NCI-H2227 (cell line): ENCODE measurements around the gene APOA4.

Experiments
- DNase-seq: peaks from one replicate; lab custom pipeline; 2025; ENCODE audit not compliant: unreplicated experiment; lab: John Stamatoyannopoulos, UW

Gene APOA4

DNA sequence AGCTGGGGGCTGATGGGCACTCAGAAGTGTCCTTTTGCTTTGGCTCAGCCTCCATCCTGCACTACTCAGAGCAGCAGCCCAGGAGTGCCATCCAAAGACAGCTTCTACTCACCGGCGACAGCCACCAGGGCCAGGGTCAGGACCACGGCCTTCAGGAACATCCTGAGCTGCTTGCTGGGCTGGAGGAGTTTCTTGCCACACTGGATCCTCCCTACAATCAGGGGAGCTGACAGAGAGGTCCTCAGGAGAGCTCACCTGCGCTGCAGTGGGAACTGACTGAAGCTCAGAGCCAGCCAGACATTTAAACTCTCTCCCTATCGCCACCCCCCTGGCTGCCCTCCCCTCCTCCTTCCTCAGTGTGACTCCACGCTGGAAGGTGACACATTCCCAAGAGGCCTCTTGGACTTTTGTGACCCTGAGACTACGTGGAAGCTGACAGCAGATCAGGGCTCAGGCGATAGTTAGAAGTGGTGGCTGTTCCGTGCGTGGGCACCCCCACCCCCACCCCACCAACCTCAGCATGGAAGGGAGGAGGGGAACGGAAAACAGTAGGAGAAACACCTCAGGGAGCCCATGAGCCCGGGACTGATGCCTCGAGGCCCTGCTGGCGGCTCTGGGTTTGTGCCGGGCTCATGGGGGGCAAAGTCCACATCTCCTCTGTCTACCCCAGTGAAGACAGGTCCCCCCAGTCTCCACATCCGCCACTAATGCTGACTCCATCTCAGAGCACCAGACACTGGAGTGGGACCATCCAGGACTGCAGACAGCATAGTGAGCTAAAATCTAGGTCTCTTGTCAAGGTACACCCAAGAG lies at the start of gene APOA4:
TSS of gene APOA4 (minus strand) at position 274 of the 813 bp plus-strand sequence. CDS start at position 161, 113 bp downstream.
- DNase-seq, result no peak

DNA sequence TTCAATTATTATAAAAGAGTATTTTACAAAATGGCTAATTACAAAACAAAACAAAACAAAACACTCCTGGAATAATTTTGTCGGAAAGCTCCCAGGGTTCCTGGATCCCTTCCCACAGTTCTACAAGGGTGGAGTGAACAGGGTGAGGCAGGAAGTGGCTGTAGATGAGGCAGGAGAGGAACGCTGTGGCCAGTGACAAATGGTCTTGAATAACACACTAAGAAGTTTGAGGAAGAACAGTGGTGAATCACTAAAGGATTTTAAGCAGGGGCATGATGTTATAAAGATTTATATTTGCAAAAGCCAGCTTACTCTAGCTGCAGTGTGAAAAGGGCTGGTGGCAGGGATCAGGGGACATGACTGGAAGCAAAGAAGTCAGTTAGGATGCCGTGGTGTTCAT lies 48.1 kb upstream of the APOA4 start:
- no peak for DNase-seq

DNA sequence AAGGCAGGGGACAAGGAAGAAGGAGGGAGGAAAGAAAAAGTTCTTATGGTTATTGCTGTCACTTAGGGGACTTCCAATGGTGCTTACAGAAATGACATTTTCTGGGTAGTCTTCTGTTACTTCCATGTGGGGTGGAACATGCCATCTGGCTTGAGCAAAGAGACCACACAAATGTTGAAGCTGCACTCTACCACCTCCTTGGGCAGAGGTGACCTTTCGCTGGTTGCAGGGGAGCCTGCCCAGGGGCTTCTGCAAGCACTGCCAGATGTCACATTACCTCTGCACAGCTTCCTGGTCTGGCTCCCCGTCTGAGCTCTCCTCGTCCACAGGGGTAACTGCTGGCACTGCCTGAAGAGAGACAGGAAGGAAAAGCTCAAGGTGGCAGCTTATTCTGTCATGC lies 47.0 kb upstream of the APOA4 start:
- no peak for DNase-seq

DNA sequence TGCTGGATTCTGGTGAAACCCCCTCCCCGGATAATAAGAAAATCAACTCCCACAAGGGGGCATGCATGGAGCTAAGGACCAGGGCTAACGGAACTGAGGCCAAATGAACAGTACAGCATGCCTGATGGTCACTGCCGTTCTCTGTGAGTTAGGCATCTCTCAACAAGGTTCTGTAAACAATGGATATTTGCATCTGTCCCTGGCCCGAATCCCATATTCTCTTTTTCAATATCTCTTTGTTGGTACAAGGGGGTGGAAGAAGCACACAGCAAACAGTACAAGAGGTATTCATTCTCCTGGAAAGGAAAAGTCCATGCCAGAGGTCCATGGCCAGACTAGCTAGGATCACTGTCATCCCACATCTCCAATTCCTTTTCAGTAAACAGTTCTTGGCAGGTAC lies 46.5 kb upstream of the APOA4 start:
- no peak for DNase-seq

DNA sequence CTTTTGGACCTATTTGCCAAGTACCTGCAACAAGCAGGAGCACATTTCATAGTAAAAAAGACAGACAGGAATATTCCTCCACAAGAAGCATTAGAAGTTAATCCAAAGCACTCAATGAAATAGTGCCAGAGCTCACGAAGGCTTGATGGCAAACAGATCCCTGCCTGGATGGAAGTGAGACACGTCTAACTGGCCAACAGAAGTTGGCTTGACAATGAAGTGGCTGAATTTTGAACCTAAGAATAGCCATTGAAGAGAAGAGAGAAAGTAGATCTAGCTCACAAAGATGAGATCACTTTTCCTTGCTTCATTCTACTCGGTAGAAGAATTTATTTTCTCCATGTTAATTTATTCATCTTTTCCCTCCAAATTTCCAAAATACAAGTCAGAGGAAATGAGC lies 45.0 kb upstream of the APOA4 start:
- DNase-seq, result no peak

DNA sequence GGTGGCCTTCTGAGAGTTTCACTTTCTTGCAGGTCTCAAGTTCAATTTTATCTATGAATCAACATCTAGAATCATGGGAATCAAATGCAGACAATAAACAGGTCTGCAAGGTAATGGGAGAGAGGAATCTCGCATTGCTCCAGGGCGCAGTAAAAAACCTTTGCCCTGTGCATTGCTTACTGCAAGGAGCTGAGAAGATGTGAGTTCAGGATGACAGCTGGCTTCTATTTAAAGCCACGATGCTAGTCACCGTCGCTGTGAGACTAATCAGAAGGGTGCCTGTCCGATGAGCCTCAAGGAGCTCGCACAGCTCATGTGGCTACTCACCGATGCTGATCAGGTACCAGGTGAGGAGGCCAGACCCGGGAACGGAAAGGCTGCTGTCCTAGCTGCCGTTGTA lies 44.5 kb upstream of the APOA4 start:
- no peak for DNase-seq

DNA sequence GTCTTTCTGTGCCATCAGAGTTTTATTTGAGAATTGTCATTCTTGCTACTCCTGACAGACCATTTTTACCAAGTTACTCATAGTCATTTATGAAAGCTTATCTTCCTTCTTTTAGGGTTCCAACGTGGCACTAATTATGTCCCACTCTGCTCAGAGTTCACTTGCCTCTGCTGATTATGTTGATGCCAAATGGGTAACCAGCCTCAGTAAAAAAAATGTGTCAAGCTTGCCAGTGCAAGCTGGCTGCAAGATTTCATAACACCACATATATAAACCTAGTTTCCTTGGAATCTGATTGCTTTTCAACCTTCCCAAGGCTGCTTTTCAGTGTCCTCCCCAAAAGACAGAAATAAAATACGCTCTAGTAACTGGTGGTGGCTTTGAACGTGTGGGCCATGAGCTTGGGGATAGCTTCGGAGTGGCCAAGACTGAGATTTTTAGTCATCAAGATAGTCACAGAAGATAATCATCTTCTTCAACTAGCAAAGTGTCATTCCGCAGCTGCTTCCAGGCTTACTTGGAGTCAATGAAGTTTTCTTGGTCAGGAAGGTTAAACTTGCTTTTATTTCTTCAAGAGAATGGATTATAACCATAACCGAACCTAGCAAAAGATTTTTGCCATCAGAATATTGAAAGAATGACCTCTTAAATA lies 43.8 kb upstream of the APOA4 start:
- DNase-seq, result no peak

DNA sequence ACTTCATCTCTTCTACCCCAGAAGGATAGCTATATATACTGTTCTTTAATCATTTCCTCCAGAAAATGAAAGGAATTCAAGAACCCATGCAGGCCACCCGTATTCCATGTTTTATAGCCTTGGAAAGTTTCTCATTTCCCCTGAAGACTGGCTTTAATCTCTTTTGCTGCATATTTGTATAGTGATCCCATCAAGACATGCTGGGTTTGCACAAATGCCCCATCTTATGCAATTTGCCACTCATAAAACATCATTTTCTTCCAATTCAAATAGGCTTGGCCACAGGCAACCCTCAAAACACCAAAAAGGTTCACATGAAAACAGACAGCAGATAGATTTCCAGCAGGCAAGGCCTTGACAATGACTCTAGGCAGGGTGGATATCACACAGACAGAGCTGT lies 42.6 kb upstream of the APOA4 start:
- no peak for DNase-seq

DNA sequence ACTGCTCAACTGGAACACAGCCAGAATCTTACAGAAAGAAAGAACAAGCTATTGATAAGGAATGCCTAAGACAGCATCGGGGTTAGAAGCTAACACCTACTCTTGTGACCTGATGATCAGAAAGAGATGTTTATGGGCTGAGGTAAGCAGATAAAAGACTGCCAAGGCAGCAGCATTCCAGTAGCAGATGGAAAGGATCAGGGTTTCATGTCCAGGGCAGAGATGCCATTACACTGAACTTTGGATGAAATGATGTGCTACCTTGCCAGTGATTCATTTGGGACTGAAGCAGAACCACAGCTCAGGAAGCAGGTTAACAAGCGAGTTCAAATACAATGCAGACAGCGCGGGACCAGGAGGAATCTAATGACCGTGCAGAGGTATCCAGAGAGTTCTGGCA lies 41.4 kb upstream of the APOA4 start:
- DNase-seq, result no peak

DNA sequence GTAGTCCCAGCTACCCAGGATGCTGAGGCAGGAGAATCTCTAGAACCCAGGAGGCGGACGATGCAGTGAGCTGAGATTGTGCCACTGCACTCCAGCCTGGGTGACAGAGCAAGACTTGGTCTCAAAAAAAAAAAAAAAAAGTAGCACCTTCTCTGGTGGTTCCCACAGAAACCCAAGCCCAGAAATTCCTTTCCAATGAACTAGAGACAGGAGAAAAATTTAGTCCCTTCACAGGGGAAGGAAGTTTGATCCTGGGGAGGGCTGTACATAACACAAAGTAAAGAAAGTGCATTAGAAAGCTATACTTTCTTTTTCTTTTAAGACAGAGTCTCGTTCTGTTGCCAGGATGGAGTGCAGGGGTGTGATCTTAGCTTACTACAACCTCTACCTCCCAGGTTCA lies 39.8 kb upstream of the APOA4 start:
- no peak for DNase-seq

DNA sequence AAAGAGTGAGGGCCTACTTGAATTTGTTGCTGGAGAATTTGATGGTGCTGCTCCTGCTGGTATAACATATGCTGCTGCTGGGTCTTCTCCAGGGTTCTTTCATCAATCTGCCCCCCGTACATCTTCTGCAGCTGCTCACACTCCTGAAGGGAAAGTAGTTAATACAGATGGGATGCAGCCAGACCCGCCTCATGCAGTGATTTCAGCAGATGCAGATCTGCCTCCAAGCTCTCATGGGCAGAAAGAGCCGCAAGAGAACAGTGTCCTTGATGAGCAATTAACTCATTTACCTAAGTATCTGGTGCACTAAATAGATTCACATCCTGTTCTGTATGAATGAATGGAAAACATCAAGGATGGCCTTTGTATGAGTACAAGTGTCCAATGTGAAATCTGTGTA lies 39.1 kb upstream of the APOA4 start:
- DNase-seq, result no peak

DNA sequence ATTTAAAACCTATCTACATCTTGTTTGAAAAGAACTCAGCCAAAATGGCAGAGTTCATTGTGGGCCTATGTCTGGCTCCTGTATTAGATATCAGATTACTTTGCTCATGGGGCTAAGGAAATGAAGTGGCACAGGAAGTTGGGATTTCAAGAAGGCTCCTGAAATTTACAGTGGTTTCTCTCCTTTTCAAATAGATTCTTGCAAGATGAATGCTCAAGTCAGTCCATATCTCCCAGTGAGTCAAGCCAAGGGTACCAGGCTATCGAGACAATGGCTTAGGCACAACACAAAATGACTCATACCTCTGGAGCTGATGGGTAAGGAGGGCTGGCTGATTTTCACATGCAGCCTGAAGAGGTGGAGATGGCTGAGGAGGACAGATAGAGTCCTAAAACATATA lies 38.4 kb upstream of the APOA4 start:
- DNase-seq, result no peak

DNA sequence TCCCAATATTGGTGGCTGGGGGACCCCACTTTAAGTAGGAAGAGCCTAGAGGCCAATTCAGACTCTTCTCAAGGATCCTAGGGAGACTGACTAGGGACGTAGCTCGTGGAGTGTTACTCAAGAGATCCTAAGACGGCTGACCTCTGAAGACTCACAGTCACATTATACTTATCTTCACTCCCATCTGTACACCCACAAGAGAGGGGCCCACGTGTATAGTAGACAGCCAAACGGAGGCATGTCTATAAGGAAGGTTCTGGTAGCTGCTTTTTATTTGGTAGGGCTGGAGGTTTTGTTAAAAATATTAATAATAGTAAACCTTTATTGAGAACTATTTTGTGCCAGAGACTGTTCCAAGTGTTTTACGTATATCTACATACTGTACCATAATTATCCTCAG lies 37.2 kb upstream of the APOA4 start:
- DNase-seq, result no peak

DNA sequence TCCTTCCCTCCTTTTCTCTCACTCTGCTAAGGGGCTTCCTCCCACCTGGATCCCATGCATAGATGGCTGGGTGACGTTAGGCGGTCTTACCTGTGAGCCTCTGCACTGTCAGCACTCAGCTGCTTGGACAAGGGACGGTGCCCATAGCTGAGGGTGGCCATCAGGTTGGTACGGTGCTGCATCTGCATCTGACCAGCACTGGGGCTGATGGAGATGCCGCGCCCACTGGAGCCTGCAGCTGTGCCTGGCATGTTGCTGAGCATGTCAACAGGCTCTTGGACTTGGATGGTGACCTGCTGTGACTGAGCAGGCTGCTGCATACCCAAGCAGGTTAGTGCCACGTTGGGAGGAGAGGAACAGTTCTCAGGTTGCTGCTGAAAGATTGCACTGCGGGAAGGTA lies 36.1 kb upstream of the APOA4 start:
- DNase-seq, result no peak

DNA sequence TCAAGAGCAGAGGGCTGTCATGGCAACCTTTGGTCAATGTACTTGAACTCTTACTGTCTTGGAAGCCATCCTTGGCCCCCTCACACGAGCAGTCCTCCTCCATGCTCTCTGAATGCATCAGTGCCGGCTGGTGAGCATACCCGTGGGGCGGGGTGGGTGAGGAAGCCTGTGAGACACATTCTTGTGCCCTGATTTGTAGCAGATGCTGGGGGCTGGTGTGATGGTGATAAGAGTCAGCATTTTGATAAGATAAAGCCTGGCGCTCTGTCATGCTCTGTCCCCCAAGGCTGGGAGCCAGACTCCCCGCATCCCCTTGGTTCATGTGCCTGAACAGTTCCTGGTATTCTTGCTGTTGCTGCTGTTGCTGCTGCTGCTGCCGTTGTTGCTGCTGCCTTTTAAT lies 34.8 kb upstream of the APOA4 start:
- DNase-seq, result no peak

DNA sequence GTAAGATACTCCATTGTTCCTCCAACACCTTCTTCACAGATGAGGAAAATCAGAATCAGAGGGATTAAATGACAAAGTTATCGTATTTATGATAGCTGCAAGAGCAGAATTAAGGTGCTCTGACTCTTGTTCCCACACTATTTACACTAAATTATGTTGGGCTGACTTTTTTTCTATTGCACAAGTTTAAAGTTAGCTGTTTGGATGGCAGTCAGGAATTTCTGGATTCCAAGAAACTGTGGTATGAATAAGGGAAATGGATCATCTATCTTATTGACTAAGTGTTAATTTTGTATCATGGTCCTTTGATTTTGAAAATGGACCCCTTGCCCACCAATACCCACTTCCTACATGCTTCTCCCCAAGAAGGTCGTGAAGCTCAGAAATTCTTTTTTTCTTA lies 34.2 kb upstream of the APOA4 start:
- DNase-seq, result no peak

DNA sequence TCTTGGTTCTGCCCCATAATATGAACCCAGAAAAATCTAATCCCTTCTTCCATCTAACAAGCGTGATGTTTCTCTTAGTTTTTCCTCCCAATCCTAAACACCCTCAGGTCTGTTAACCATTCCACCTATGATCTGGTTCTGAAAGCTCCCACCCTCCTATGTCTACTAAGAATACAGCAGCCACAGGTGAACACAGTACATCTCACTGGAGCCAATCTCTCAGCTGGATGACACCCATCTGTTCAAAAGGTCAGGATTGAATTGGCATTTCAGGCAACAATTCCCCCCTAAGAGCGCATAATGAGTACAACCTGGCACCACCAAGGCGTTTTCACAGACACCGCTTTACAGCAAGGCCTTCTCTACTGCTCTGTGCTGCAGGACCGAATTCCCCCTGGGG lies 33.3 kb upstream of the APOA4 start:
- DNase-seq, result no peak

DNA sequence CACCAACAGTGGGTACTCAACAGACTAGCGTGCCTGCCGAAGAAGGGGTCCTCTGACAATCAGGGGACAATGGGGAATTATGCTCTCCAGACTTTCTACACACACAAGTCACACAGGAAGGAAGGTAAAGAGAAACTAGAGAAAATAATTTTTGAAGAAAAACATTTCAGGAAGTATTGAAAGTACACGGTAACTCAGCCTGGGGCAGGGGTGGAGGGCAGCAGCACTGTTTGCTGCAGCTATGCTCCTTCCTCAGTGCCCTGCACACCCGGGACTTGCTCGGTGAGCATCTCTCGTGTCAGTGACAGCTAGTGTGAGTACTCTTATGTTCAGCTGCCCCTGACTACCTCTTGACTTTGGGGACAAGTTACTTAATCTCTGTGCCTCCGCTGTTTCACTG lies 32.3 kb upstream of the APOA4 start:
- DNase-seq, result no peak

DNA sequence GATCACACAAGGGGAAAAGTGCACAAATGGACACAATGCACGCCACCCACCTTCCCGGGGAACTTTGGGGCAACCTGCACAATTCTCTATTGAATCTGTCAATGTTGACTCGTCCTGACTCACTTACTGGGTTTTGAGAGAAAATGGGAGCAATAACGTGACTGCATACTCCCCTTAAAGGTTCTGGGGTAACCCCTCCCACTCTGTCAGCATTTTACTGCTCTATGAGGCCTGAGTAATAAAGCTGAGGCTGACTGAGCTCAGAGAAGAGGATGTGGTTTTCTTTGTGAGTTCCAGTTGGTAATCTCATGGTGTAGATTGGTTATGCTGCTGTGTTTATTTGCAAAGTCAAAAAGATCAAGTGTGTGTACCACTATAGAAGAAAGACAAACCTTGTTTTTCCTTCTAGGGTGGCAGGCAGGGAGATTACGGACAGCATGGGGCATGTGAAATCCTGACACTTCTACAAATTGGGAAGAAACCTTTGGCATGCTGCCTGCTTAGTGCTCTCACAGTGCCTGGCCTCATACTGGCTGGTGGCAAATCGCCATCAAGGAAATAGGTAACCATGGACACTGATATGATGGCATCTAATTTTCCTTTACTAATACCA lies 30.5 kb upstream of the APOA4 start:
- DNase-seq, result no peak

DNA sequence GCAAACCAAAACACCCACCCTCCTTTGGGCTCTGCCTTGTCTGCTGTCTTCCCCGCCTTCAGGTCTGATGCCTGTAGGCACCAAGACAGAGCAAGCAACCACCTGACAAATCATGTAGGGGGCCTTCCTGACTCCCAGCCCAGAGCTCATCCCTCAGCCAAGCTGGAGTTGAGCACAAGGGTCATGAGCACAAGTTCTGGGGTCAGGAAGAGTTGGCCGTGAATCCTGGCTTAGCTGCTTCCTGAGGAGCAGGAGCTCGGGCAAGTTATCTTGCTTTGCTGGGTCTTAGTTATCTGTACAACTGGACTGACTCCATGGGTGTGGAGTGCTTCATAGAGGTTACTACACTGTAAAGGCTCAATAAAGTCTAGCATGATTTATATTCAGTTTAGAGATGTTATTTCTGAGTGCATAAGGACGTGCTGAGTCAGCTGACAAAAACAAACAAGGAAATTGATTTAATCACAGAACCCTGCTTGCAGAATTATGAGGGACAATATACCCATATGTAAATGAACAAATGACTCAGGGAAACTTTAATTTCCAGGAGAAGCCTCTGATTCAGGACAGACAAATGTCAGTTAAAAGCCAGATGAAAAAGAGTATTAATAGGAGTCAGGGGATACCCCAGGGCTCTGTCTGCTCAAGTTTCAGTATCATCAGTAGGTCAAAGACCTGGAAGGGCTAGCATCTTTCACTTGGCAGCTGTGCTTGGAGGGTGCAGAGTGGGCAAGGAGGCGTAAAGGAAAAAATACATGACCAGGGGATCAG lies 29.3 kb upstream of the APOA4 start:
- no peak for DNase-seq

DNA sequence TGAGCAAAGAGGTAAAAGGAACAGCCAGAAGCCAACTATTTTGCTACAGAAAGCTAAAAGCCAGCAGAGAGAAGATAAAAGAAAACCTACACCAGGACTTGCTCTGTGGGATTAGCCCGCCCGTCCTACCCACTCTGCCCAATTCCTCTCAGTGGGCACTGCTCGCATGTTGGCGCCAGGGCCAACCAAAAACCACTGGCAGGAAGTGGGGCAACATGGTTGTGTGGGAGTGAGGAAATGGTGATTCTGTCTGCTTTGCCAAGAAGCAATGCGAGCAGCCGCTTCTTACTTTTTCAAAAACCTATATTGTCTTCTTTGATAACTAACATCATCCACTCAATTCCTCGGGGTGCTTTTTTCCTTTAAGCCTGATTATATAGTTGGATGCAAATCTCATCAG lies 28.5 kb upstream of the APOA4 start:
- DNase-seq, result no peak

DNA sequence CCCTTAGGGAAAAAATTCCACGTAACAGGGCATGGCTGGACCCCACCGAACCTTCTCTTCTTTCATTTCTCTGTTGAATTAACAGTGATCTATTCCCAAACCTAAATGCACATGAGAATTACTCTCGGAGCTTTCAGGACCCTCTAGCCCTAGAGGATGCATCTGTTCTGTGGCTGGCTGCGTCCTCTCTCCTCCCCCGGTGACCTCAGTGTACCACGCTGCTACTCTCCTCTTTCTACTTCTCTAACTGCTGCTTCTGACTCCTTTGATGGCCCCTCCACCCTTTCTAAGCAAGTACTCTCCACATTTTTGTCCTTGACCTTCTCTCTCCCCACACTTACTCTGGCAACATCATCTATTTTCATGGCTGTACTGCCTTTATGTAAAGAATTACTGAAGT lies 26.4 kb upstream of the APOA4 start:
- DNase-seq, result no peak
